H9 (cell line): ENCODE results near the gene PLCH2. TPM values are rescaled to one million over a fixed set of nuclear protein-coding genes. Genes with fewer than 3 reads are reported as not detected.

Experiments used
- DNase-seq: peaks from one replicate; pipeline ENCODE4 v3.0.0-alpha.2; 2017
- H2AFZ ChIP-seq: one replicate; pipeline ENCODE4 v1.6.1; 2013; ENCODE audit warnings: mild to moderate bottlenecking, low read length, control low read depth, moderate library complexity
- H2AK5ac ChIP-seq: 2 replicates; pipeline ENCODE4 v1.6.1; 2013; ENCODE audit warnings: low read length, control low read depth, mixed read lengths; ENCODE audit not compliant: insufficient read length
- H2BK120ac ChIP-seq: one replicate; pipeline ENCODE4 v1.6.1; 2013; ENCODE audit warnings: low read depth, mild to moderate bottlenecking, low read length, control low read depth, inconsistent platforms; ENCODE audit not compliant: poor library complexity, severe bottlenecking
- H2BK12ac ChIP-seq: 2 replicates; pipeline ENCODE4 v1.6.1; 2013; ENCODE audit warnings: low read length, control low read depth, mixed read lengths, low read depth; ENCODE audit not compliant: insufficient read length
- H2BK15ac ChIP-seq: 2 replicates; pipeline ENCODE4 v1.6.1; 2013; ENCODE audit warnings: low read depth, low read length, control low read depth
- H2BK20ac ChIP-seq: one replicate; pipeline ENCODE4 v1.6.1; 2013; ENCODE audit warnings: low read depth, mild to moderate bottlenecking, low read length, control low read depth, inconsistent platforms; ENCODE audit not compliant: poor library complexity, severe bottlenecking
- H2BK5ac ChIP-seq: 2 replicates; pipeline ENCODE4 v1.6.1; 2013; ENCODE audit warnings: low read length, control low read depth, mixed read lengths; ENCODE audit not compliant: insufficient read length
- H3K14ac ChIP-seq: 2 replicates; pipeline ENCODE4 v1.6.1; 2013; ENCODE audit warnings: low read length, control low read depth; ENCODE audit not compliant: insufficient read depth
- H3K18ac ChIP-seq: 2 replicates; pipeline ENCODE4 v1.6.1; 2013; ENCODE audit warnings: low read depth, mild to moderate bottlenecking, mixed read lengths, low read length, control low read depth; ENCODE audit not compliant: insufficient read length
- H3K23ac ChIP-seq: 2 replicates; pipeline ENCODE4 v1.6.1; 2013; ENCODE audit warnings: low read length, control low read depth, mixed read lengths, low read depth; ENCODE audit not compliant: insufficient read length
- H3K23me2 ChIP-seq: 2 replicates; pipeline ENCODE4 v1.6.1; 2013; ENCODE audit warnings: low read depth, mild to moderate bottlenecking, mixed read lengths, low read length, control low read depth; ENCODE audit not compliant: insufficient read length, poor library complexity, severe bottlenecking
- H3K27ac ChIP-seq: 2 replicates; pipeline ENCODE4 v1.5.1; 2013; ENCODE audit warnings: low read length, control low read depth, mixed read lengths, low read depth; ENCODE audit not compliant: insufficient read length
- H3K27me3 ChIP-seq: 2 replicates; pipeline ENCODE4 v1.6.1; 2013; ENCODE audit warnings: low read length, control low read depth, inconsistent platforms; ENCODE audit not compliant: insufficient read depth
- H3K4ac ChIP-seq: 2 replicates; pipeline ENCODE4 v1.6.1; 2013; ENCODE audit warnings: low read depth, mild to moderate bottlenecking, control low read depth, inconsistent platforms, low read length, moderate library complexity
- H3K4me1 ChIP-seq: 2 replicates; pipeline ENCODE4 v1.6.1; 2013; ENCODE audit warnings: low read length, control low read depth, inconsistent platforms; ENCODE audit not compliant: insufficient read depth
- H3K4me2 ChIP-seq: 2 replicates; pipeline ENCODE4 v1.6.1; 2013; ENCODE audit warnings: low read length, control low read depth, mixed read lengths; ENCODE audit not compliant: insufficient read length, insufficient read depth
- H3K56ac ChIP-seq: 2 replicates; pipeline ENCODE4 v1.6.1; 2013; ENCODE audit warnings: low read depth, mild to moderate bottlenecking, mixed read lengths, low read length, control low read depth; ENCODE audit not compliant: insufficient read length
- H3K79me1 ChIP-seq: 2 replicates; pipeline ENCODE4 v1.6.1; 2013; ENCODE audit warnings: low read depth, mild to moderate bottlenecking, moderate library complexity, low read length, control low read depth, inconsistent platforms; ENCODE audit not compliant: insufficient read depth, poor library complexity, severe bottlenecking
- H3K79me2 ChIP-seq: 2 replicates; pipeline ENCODE4 v1.6.1; 2013; ENCODE audit warnings: low read length, control low read depth, inconsistent platforms; ENCODE audit not compliant: insufficient read depth
- H3K9ac ChIP-seq: 2 replicates; pipeline ENCODE4 v1.6.1; 2013; ENCODE audit warnings: low read length, control low read depth, mixed read lengths; ENCODE audit not compliant: insufficient read length; ENCODE audit errors: extremely low read depth
- H3K9me3 ChIP-seq: one replicate; pipeline ENCODE4 v1.6.1; 2013; ENCODE audit warnings: low read depth, low read length, inconsistent platforms; ENCODE audit not compliant: control insufficient read depth
- H3T11ph ChIP-seq: one replicate; pipeline ENCODE4 v1.6.1; 2013; ENCODE audit warnings: mild to moderate bottlenecking, low read length, control low read depth, inconsistent platforms
- H4K20me1 ChIP-seq: one replicate; pipeline ENCODE4 v1.6.1; 2013; ENCODE audit not compliant: control insufficient read depth, insufficient read length, insufficient read depth
- H4K5ac ChIP-seq: 2 replicates; pipeline ENCODE4 v1.6.1; 2013; ENCODE audit warnings: low read depth, mild to moderate bottlenecking, mixed read lengths, low read length, control low read depth; ENCODE audit not compliant: insufficient read length
- H4K8ac ChIP-seq: replicated peaks from 2 replicates; pipeline ENCODE4 v1.6.1; 2013; ENCODE audit warnings: low read length, control low read depth, mixed read lengths, low read depth; ENCODE audit not compliant: insufficient read length
- H4K91ac ChIP-seq: 2 replicates; pipeline ENCODE4 v1.6.1; 2013; ENCODE audit warnings: low read depth, mild to moderate bottlenecking, moderate library complexity, mixed read lengths, low read length, control low read depth; ENCODE audit not compliant: insufficient read length
- H3K27ac Mint-ChIP-seq, 3 experiments: 2 replicates in 2 of 3; 3 replicates in 1 of 3; pipeline ENCODE4 v1.8.0; 2020 to 2021; ENCODE audit warnings: mixed read lengths in 3 of 3, mild to moderate bottlenecking in 1 of 3, moderate library complexity in 1 of 3
- H3K27me3 Mint-ChIP-seq: 2 replicates; pipeline ENCODE4 v1.8.0; 2021; ENCODE audit warnings: low read depth, mild to moderate bottlenecking, moderate library complexity, mixed read lengths
- H3K36me3 Mint-ChIP-seq, 3 experiments: 2 replicates in 2 of 3; 3 replicates in 1 of 3; pipeline ENCODE4 v1.8.0; 2020 to 2021; ENCODE audit warnings: low read depth in 3 of 3, mixed read lengths in 3 of 3; ENCODE audit not compliant: insufficient read depth in 1 of 3
- H3K4me1 Mint-ChIP-seq, 2 experiments: 2 replicates each; pipeline ENCODE4 v1.8.0; 2020; ENCODE audit warnings: mixed read lengths in 2 of 2
- H3K4me3 Mint-ChIP-seq, 2 experiments: 2 replicates in 1 of 2; 3 replicates in 1 of 2; pipeline ENCODE4 v1.8.0; 2020 to 2021; ENCODE audit warnings: mild to moderate bottlenecking in 2 of 2, mixed read lengths in 2 of 2, moderate library complexity in 1 of 2
- H3K9me3 Mint-ChIP-seq, 2 experiments: 2 replicates in 1 of 2; 3 replicates in 1 of 2; pipeline ENCODE4 v1.8.0; 2020; ENCODE audit warnings: mild to moderate bottlenecking in 2 of 2, mixed read lengths in 2 of 2, moderate library complexity in 1 of 2
- CTCF ChIP-seq: fragments of 200-600 bp; sonication (generic); conservative IDR thresholded peaks from 3 replicates; pipeline ENCODE4 v1.8.0; 2021; ENCODE audit warnings: antibody characterized with exemption, mild to moderate bottlenecking
- WGBS: extraction: QIAGEN DNeasy Blood & Tissue Kit; methylation state at CpG from one replicate; pipeline ENCODE4 v1.1.7; 2013; ENCODE audit warnings: missing lambda C conversion rate, low lambda C conversion rate, mixed read lengths; ENCODE audit not compliant: insufficient read length; ENCODE audit errors: extremely low coverage; 5-methylcytosine and 5-hydroxymethylcytosine counted together
- total RNA-seq: library from RNA; stranded (reverse); gene quantifications from 2 replicates; pipeline ENCODE4 v1.2.1, GENCODE V29; 2021

PLCH2 gene
- total RNA-seq, 1 experiment from 2014 or later: 0.09 TPM

- TF ChIP-seq CTCF: no peak
- Histone ChIP-seq H4K20me1 (peaks cover 3% of the 10 kb centered on the region), H2BK12ac (no peak overlapping the region), H3K79me1 (no peaks in the 10 kb centered on the region), H2BK120ac (no peak overlapping the region), H3K9me3 (no peaks in the 10 kb centered on the region), H3K14ac (no peak overlapping the region), H3K27me3 (no peaks in the 10 kb centered on the region), H3K18ac (no peak overlapping the region), H2BK15ac (no peak overlapping the region), H3K4ac (no peak overlapping the region), H3K79me2 (no peaks in the 10 kb centered on the region), H4K5ac (no peak overlapping the region), H3K56ac (no peak overlapping the region), H2BK5ac (no peak overlapping the region), H4K91ac (no peak overlapping the region), H3K23me2 (no peaks in the 10 kb centered on the region), H4K8ac (no peak overlapping the region), H3K27ac (no peak overlapping the region), H2AK5ac (no peak overlapping the region), H2BK20ac (no peak overlapping the region), H3K4me2 (no peak overlapping the region), H2AFZ (no peak overlapping the region), H3K4me1 (no peaks in the 10 kb centered on the region), H3K23ac (no peak overlapping the region), H3T11ph (no peak overlapping the region), H3K9ac (no peak overlapping the region)
- WGBS: no CpG with 5 or more reads among the region's 25 CpGs
- H3K27ac Mint-ChIP-seq: no peak overlapping the region
- no peak for DNase-seq
- H3K36me3 Mint-ChIP-seq: no peaks in the 10 kb centered on the region
- no peak overlapping the region for H3K4me3 Mint-ChIP-seq
- peaks cover 18% of the 10 kb centered on the region for H3K27me3 Mint-ChIP-seq
- H3K4me1 Mint-ChIP-seq: 0 out of 4 replicates have a peak, but pooled peaks cover 0 to 3% of the 10 kb centered on the region in 2 experiments
- no peaks in the 10 kb centered on the region for H3K9me3 Mint-ChIP-seq
These were observed 6.8 kb upstream of the PLCH2 start for GRCh38 chr1:2469103-2469940.
